ENCODE measurements around the gene ASB12. TPM values are rescaled to one million over a fixed set of nuclear protein-coding genes. Genes with fewer than 3 reads are reported as not detected.
"Not testable (repeated sequence)": the region's sequence is repeated elsewhere in the genome, so short reads cannot be mapped to it uniquely, and the experiment has no call there.

Gene ASB12
- under 1 TPM in 5 of 6 donors, not detected in 1; 0.21 to 0.74 (median 0.39) TPM for polyA plus RNA-seq (ENCODE audit: low read depth in 6 of 6)

- Mint-ChIP-seq H3K36me3 (no peaks in the 10 kb centered on the region), H3K27me3 (no peaks in the 10 kb centered on the region), H3K9me3 (peaks cover 2 to 8% (median 5%) of the 10 kb centered on the region in 7 donors), H3K4me3 (no peak within 1 kb of the TSS), H3K4me1 (no peaks in the 10 kb centered on the region), H3K27ac (no peak within 1 kb of the TSS)
- no peak for ATAC-seq (ENCODE audit: low read depth in 2 of 2)
- no peak for DNase-seq
Measured at GRCh38 chrX:64230123-64230970, at the start of gene ASB12. Gene ASB12 (minus strand): TSS chrX:64230607. CDS start chrX:64225650, 4,957 bp downstream.

GRCh38 chrX:64265265-64265664 lies 34.9 kb upstream of the ASB12 start:
- Mint-ChIP-seq H3K36me3 (peaks cover 5 to 16% of the 10 kb centered on the region in 2 donors), H3K27me3 (no peaks in the 10 kb centered on the region), H3K4me1 (no peaks in the 10 kb centered on the region), H3K9me3 (peaks cover 0 to 4% (median 0%) of the 10 kb centered on the region in 7 donors), H3K27ac (no peak overlapping the region), H3K4me3 (no peak overlapping the region)
- ATAC-seq (ENCODE audit: low read depth in 2 of 2), result no peak
- no peak for DNase-seq

DNA sequence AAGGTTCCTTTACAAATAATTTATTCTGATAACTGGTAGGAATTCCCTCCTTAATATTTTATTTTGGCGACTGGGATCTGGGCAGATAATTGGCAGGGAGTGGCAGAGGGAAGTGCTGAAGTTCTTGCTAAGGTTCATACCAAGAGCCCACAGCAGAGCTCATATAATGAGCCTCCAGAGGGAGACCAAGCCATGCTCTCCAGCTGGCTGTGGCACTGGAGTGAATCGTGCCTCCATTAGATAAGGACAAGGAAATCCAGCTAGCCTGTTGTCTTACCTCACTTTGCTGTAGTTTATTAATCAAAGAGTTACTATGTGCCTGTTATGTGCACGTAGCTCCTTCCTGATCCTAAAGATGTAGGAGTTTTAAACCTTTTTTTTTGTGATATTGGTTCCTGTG lies 1.3 kb downstream of the ASB12 start:
- ATAC-seq (ENCODE audit: low read depth in 2 of 2) (no peak), DNase-seq (no peak)
- Mint-ChIP-seq H3K36me3 (no peaks in the 10 kb centered on the region), H3K4me3 (no peak overlapping the region), H3K27me3 (no peaks in the 10 kb centered on the region), H3K9me3 (peaks cover 2 to 8% (median 6%) of the 10 kb centered on the region in 7 donors), H3K27ac (no peak overlapping the region), H3K4me1 (no peaks in the 10 kb centered on the region)

GRCh38 chrX:64218023-64218422 lies 12.4 kb downstream of the ASB12 start:
- no peaks in the 10 kb centered on the region for H3K36me3 Mint-ChIP-seq
- H3K4me3 Mint-ChIP-seq, result no peak overlapping the region
- DNase-seq (no peak), ATAC-seq (ENCODE audit: low read depth in 2 of 2) (no peak)
- H3K9me3 Mint-ChIP-seq, result peaks cover 0 to 4% (median 0%) of the 10 kb centered on the region in 7 donors
- H3K4me1 Mint-ChIP-seq, result peaks cover 0 to 5% (median 4%) of the 10 kb centered on the region in 3 donors
- H3K27me3 Mint-ChIP-seq, result peaks cover 0 to 11% (median 5%) of the 10 kb centered on the region in 3 donors
- H3K27ac Mint-ChIP-seq, result no peak overlapping the region

GRCh38 chrX:64213989-64214388 lies 16.4 kb downstream of the ASB12 start:
- Mint-ChIP-seq H3K27me3 (peaks cover 0 to 11% (median 5%) of the 10 kb centered on the region in 3 donors), H3K27ac (peak overlapping the region in 1 of 6 donors; percentile 9)
- DNase-seq; H3K4me3 Mint-ChIP-seq; ATAC-seq (ENCODE audit: low read depth in 2 of 2); H3K4me1 Mint-ChIP-seq; H3K9me3 Mint-ChIP-seq; H3K36me3 Mint-ChIP-seq: not testable (repeated sequence)

GRCh38 chrX:64206556-64207162 lies 23.7 kb downstream of the ASB12 start:
- peaks cover 0 to 2% (median 0%) of the 10 kb centered on the region in 7 donors for H3K9me3 Mint-ChIP-seq
- DNase-seq (no peak), ATAC-seq (ENCODE audit: low read depth in 2 of 2) (no peak)
- H3K4me1 Mint-ChIP-seq, result peaks cover 11 to 16% (median 13%) of the 10 kb centered on the region in 3 donors
- no peaks in the 10 kb centered on the region for H3K27me3 Mint-ChIP-seq
- no peaks in the 10 kb centered on the region for H3K36me3 Mint-ChIP-seq
- H3K4me3 Mint-ChIP-seq, result peak overlapping the region; percentile 86 to 95 (median 92)
- H3K27ac Mint-ChIP-seq, result peak overlapping the region in 5 of 6 donors; percentile 41 to 96 (median 88)

GRCh38 chrX:64205735-64206501 lies 24.5 kb downstream of the ASB12 start:
- Mint-ChIP-seq H3K27ac (peak overlapping the region; percentile 75 to 96 (median 88)), H3K27me3 (no peaks in the 10 kb centered on the region), H3K9me3 (peaks cover 0 to 2% (median 0%) of the 10 kb centered on the region in 7 donors), H3K4me3 (peak overlapping the region; percentile 86 to 95 (median 92)), H3K36me3 (no peaks in the 10 kb centered on the region), H3K4me1 (peaks cover 11 to 16% (median 13%) of the 10 kb centered on the region in 3 donors)
- DNase-seq (peak; percentile 86), ATAC-seq (ENCODE audit: low read depth in 2 of 2) (peak; percentile 83 to 85)

DNA sequence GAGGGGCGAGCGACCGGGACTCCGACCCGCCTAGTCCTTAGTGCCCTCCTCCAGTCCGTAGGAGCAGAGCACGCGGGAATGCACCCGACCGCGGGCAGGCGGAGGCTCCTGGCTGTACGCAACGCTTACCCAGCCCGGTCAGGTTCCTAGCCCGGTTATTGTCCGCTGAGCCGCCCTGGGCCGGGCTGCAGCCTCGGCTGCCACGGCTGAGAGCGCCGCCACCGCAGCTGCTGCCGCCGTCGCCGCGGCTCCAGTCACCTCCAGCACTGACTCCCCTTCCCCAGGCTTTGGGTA lies 25.0 kb downstream of the ASB12 start, which contains the start of gene AMER1:
AMER1 (minus strand) TSS at position 268 of the 294 bp plus-strand sequence. CDS start 12,422 bp downstream, outside the sequence.
- DNase-seq, result no peak
- Mint-ChIP-seq H3K4me3 (peak within 1 kb of the TSS; percentile 86 to 95 (median 92)), H3K27me3 (no peaks in the 10 kb centered on the region), H3K9me3 (peaks cover 0 to 2% (median 0%) of the 10 kb centered on the region in 7 donors), H3K4me1 (peaks cover 11 to 16% (median 13%) of the 10 kb centered on the region in 3 donors), H3K27ac (peak within 1 kb of the TSS; percentile 75 to 96 (median 88)), H3K36me3 (no peaks in the 10 kb centered on the region)
- ATAC-seq (ENCODE audit: low read depth in 2 of 2), result peak; percentile 34 to 41

GRCh38 chrX:64204701-64205440 lies 25.5 kb downstream of the ASB12 start:
- H3K27me3 Mint-ChIP-seq, result no peaks in the 10 kb centered on the region
- H3K27ac Mint-ChIP-seq, result peak overlapping the region in 2 of 6 donors; percentile 19 to 38
- ATAC-seq (ENCODE audit: low read depth in 2 of 2) (peak in 1 of 2 donors; percentile 4), DNase-seq (peak; percentile 14)
- H3K9me3 Mint-ChIP-seq, result peaks cover 0 to 2% (median 0%) of the 10 kb centered on the region in 7 donors
- H3K4me1 Mint-ChIP-seq, result peaks cover 11 to 17% (median 15%) of the 10 kb centered on the region in 3 donors
- no peaks in the 10 kb centered on the region for H3K36me3 Mint-ChIP-seq
- H3K4me3 Mint-ChIP-seq, result peak overlapping the region; percentile 85 to 95 (median 92)

GRCh38 chrX:64204252-64204651 lies 26.2 kb downstream of the ASB12 start:
- no peak for ATAC-seq (ENCODE audit: low read depth in 2 of 2)
- peak overlapping the region in 2 of 6 donors; percentile 19 to 38 for H3K27ac Mint-ChIP-seq

DNA sequence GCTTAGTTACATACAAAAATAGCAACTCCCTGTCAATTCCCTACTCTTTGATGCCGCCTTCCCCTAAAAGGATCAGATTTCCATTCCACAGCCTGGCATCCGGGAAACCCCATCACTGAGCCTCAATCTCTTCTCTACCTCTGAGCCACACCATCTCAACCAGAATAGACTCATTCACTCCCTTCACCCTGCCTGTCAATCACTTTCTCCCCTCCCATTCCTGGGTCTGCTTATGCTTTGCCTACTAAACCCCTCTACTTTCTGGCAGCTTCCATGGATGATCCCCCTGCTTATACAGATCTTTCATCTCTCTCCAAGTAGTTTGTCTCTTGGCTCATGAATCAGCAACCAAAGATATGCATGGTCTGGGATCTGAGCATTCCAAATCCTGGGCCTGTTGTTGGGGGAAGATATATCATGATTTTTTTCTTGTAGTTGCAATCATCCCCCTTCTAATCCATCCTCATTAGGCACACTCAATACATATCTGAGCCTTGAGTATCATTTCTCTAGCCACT lies 27.5 kb downstream of the ASB12 start:
- no peak overlapping the region for H3K27ac Mint-ChIP-seq
- no peaks in the 10 kb centered on the region for H3K27me3 Mint-ChIP-seq
- no peak for ATAC-seq (ENCODE audit: low read depth in 2 of 2)
- H3K9me3 Mint-ChIP-seq, result peaks cover 0 to 2% (median 0%) of the 10 kb centered on the region in 7 donors
- DNase-seq, result no peak
- peak overlapping the region in 1 of 8 donors; percentile 85 for H3K4me3 Mint-ChIP-seq
- peaks cover 14 to 34% (median 24%) of the 10 kb centered on the region in 3 donors for H3K4me1 Mint-ChIP-seq
- H3K36me3 Mint-ChIP-seq, result no peaks in the 10 kb centered on the region

More at GRCh38 chrX:64204252-64204651, 26.2 kb downstream of the ASB12 start:
- Mint-ChIP-seq H3K9me3 (peaks cover 0 to 2% (median 0%) of the 10 kb centered on the region in 7 donors), H3K4me3 (peak overlapping the region; percentile 84 to 90 (median 86)), H3K36me3 (no peaks in the 10 kb centered on the region), H3K27me3 (no peaks in the 10 kb centered on the region), H3K4me1 (peaks cover 11 to 22% (median 21%) of the 10 kb centered on the region in 3 donors)
- DNase-seq, result no peak

GRCh38 chrX:64198036-64198435 lies 32.4 kb downstream of the ASB12 start:
- Mint-ChIP-seq H3K4me1 (peaks cover 13 to 26% (median 13%) of the 10 kb centered on the region in 3 donors), H3K27ac (peak overlapping the region in 2 of 6 donors; percentile 40 to 63), H3K4me3 (no peak overlapping the region), H3K9me3 (no peaks in the 10 kb centered on the region), H3K36me3 (no peaks in the 10 kb centered on the region), H3K27me3 (no peaks in the 10 kb centered on the region)
- DNase-seq, result no peak
- no peak for ATAC-seq (ENCODE audit: low read depth in 2 of 2)

Measured in naive B cell (primary cell).